H1 (cell line): ENCODE results near the gene LGR4. TPM values are rescaled to one million over a fixed set of nuclear protein-coding genes. Genes with fewer than 3 reads are reported as not detected.

Experiments used
- CTCF ChIA-PET: fragments of 300-600 bp; sonication (Branson Sonifier 250); formaldehyde crosslinking; loops from one replicate; lab custom pipeline; 2021; ENCODE audit not compliant: partially characterized antibody; lab: Charles Lee
- POLR2A ChIA-PET: fragments of 300-600 bp; sonication (Branson Sonifier 250); formaldehyde crosslinking; loops from one replicate; lab custom pipeline; 2021; ENCODE audit warnings: inconsistent platforms; ENCODE audit not compliant: partially characterized antibody; lab: Charles Lee
- DNase-seq, 2 experiments: peaks; one replicate each; pipeline versions ENCODE4 v3.0.0 to v3.0.0-alpha.2; 2010 to 2022; ENCODE audit warnings: low spot score in 2 of 2, low read depth in 1 of 2, mixed read lengths in 1 of 2
- FAIRE-seq: peaks from 2 replicates; lab custom pipeline; 2011; peaks lifted over from hg19 to GRCh38; lab: Jason Lieb, UNC
- H2AFZ ChIP-seq: 2 replicates; pipeline ENCODE4 v1.8.1; 2012; ENCODE audit warnings: low read length, inconsistent platforms
- H2AK5ac ChIP-seq: 2 replicates; pipeline ENCODE4 v1.6.1; 2013; ENCODE audit warnings: low read depth, low read length
- H2BK120ac ChIP-seq: replicated peaks from 2 replicates; pipeline ENCODE3; 2013; ENCODE audit warnings: low read depth, low read length, inconsistent platforms
- H2BK12ac ChIP-seq: 2 replicates; pipeline ENCODE4 v1.6.1; 2013; ENCODE audit warnings: low read depth, low read length
- H2BK15ac ChIP-seq: 2 replicates; pipeline ENCODE4 v1.6.1; 2013; ENCODE audit warnings: low read length
- H2BK20ac ChIP-seq: 2 replicates; pipeline ENCODE4 v1.6.1; 2013; ENCODE audit warnings: low read length
- H2BK5ac ChIP-seq: 2 replicates; pipeline ENCODE4 v1.6.1; 2013; ENCODE audit warnings: low read depth, low read length
- H3K14ac ChIP-seq: 2 replicates; pipeline ENCODE4 v1.6.1; 2013; ENCODE audit warnings: inconsistent platforms; ENCODE audit not compliant: insufficient read length
- H3K18ac ChIP-seq: 2 replicates; pipeline ENCODE4 v1.6.1; 2013; ENCODE audit warnings: low read length; ENCODE audit errors: extremely low read depth
- H3K23ac ChIP-seq: 2 replicates; pipeline ENCODE4 v1.6.1; 2013; ENCODE audit warnings: inconsistent platforms; ENCODE audit not compliant: insufficient read length
- H3K23me2 ChIP-seq: 2 replicates; pipeline ENCODE4 v1.6.1; 2013; ENCODE audit warnings: low read depth, low read length
- H3K27ac ChIP-seq: 2 replicates; pipeline ENCODE4 v1.6.1; 2011; ENCODE audit warnings: low read depth, low read length, inconsistent platforms
- H3K27me3 ChIP-seq, 4 experiments: replicated peaks in 1 of 4; 1 replicate in 1 of 4; 2 replicates in 3 of 4; pipeline versions ENCODE4 v1.6.1 to v1.8.1; 2011 to 2013; ENCODE audit warnings: low read length in 3 of 4, mild to moderate bottlenecking in 3 of 4, inconsistent platforms in 2 of 4, mixed read lengths in 2 of 4, moderate library complexity in 1 of 4; ENCODE audit not compliant: control insufficient read depth in 3 of 4, insufficient read depth in 3 of 4; ENCODE audit errors: extremely low read depth in 1 of 4
- H3K36me3 ChIP-seq, 4 experiments: 2 replicates each; pipeline versions ENCODE4 v1.6.1 to v1.8.1; 2011 to 2013; ENCODE audit warnings: mild to moderate bottlenecking in 4 of 4, low read length in 3 of 4, moderate library complexity in 2 of 4, control low read depth in 1 of 4, inconsistent platforms in 1 of 4; ENCODE audit not compliant: insufficient read depth in 4 of 4, control insufficient read depth in 2 of 4
- H3K4ac ChIP-seq: replicated peaks from 2 replicates; pipeline ENCODE3; 2013; ENCODE audit warnings: low read length, low read depth, mixed read lengths, inconsistent platforms; ENCODE audit not compliant: insufficient read length
- H3K4me1 ChIP-seq, 4 experiments: replicated peaks in 1 of 4; 1 replicate in 1 of 4; 2 replicates in 3 of 4; pipeline versions ENCODE4 v1.6.1 to v1.8.1; 2011 to 2013; ENCODE audit warnings: low read length in 3 of 4, inconsistent platforms in 2 of 4, mixed read lengths in 1 of 4; ENCODE audit not compliant: insufficient read depth in 4 of 4, control insufficient read depth in 3 of 4
- H3K4me2 ChIP-seq, 2 experiments: 2 replicates each; pipeline versions ENCODE4 v1.6.1 to v1.8.1; 2011 to 2013; ENCODE audit warnings: low read depth in 2 of 2, low read length in 2 of 2, control low read depth in 1 of 2, inconsistent platforms in 1 of 2, mild to moderate bottlenecking in 1 of 2; ENCODE audit not compliant: insufficient read depth in 1 of 2
- H3K4me3 ChIP-seq, 4 experiments: fragments of 200-600, 300-600 bp in 1 of 4; sonication (generic), shearing (Covaris generic), sonication (Bioruptor Twin) in 1 of 4; 2 replicates each; pipeline versions ENCODE4 v1.5.1 to v1.8.1; 2011 to 2016; ENCODE audit warnings: low read length in 4 of 4, low read depth in 3 of 4, control low read depth in 2 of 4, inconsistent platforms in 2 of 4, mild to moderate bottlenecking in 2 of 4, mixed read lengths in 1 of 4, moderate library complexity in 1 of 4; ENCODE audit not compliant: insufficient read depth in 2 of 4; ENCODE audit errors: extremely low read depth in 1 of 4
- H3K56ac ChIP-seq: replicated peaks from 2 replicates; pipeline ENCODE3; 2013; ENCODE audit warnings: low read depth, mild to moderate bottlenecking, mixed read lengths, low read length, inconsistent platforms; ENCODE audit not compliant: insufficient read length
- H3K79me1 ChIP-seq: 2 replicates; pipeline ENCODE4 v1.6.1; 2013; ENCODE audit warnings: low read depth, low read length, control low read depth
- H3K79me2 ChIP-seq, 2 experiments: 2 replicates each; pipeline versions ENCODE4 v1.6.1 to v1.8.1; 2012 to 2013; ENCODE audit warnings: low read length in 2 of 2, mild to moderate bottlenecking in 2 of 2, inconsistent platforms in 1 of 2; ENCODE audit not compliant: insufficient read depth in 2 of 2, control insufficient read depth in 1 of 2
- H3K9ac ChIP-seq, 4 experiments: replicated peaks in 1 of 4; 1 replicate in 1 of 4; 2 replicates in 3 of 4; pipeline versions ENCODE4 v1.6.1 to v1.8.1; 2011 to 2013; ENCODE audit warnings: low read depth in 3 of 4, low read length in 3 of 4, control low read depth in 2 of 4, mild to moderate bottlenecking in 2 of 4, moderate library complexity in 2 of 4, inconsistent platforms in 1 of 4; ENCODE audit errors: extremely low read depth in 1 of 4
- H3K9me3 ChIP-seq, 2 experiments: 2 replicates each; pipeline versions ENCODE4 v1.6.1 to v1.8.1; 2012 to 2013; ENCODE audit warnings: mild to moderate bottlenecking in 2 of 2, moderate library complexity in 2 of 2, control low read depth in 1 of 2, inconsistent platforms in 1 of 2, low read depth in 1 of 2, low read length in 1 of 2, mixed read lengths in 1 of 2; ENCODE audit not compliant: insufficient read depth in 2 of 2
- H4K20me1 ChIP-seq, 2 experiments: replicated peaks in 1 of 2; 2 replicates each; pipeline versions ENCODE3 to v1.8.1; 2011 to 2013; ENCODE audit warnings: inconsistent platforms in 2 of 2, low read length in 2 of 2, mild to moderate bottlenecking in 1 of 2; ENCODE audit not compliant: insufficient read depth in 2 of 2, control insufficient read depth in 1 of 2
- H4K5ac ChIP-seq: 2 replicates; pipeline ENCODE4 v1.6.1; 2013; ENCODE audit warnings: low read length, low read depth, mixed read lengths, inconsistent platforms; ENCODE audit not compliant: insufficient read length
- H4K8ac ChIP-seq: 2 replicates; pipeline ENCODE4 v1.8.0; 2013; ENCODE audit warnings: mild to moderate bottlenecking, moderate library complexity, low read length, inconsistent platforms; ENCODE audit not compliant: insufficient read depth; ENCODE audit errors: extremely low read depth
- H4K91ac ChIP-seq: replicated peaks from 2 replicates; pipeline ENCODE3; 2013; ENCODE audit warnings: low read length, mixed read lengths, inconsistent platforms; ENCODE audit not compliant: insufficient read length
- CEBPB ChIP-seq: IDR thresholded peaks from 2 replicates; pipeline ENCODE4 v1.6.1; 2012; ENCODE audit warnings: low read depth, low read length
- EGR1 ChIP-seq: IDR thresholded peaks from 2 replicates; pipeline ENCODE4 v1.6.1; 2011; ENCODE audit warnings: low read depth, low read length, borderline replicate concordance
- WGBS, 2 experiments: shearing (Covaris generic) in 1 of 2; methylation state at CpG; one replicate each; pipeline versions ENCODE4 v1.1.6 to v1.1.7; 2013 to 2015; ENCODE audit warnings: low lambda C conversion rate in 2 of 2, mixed read lengths in 2 of 2, inconsistent platforms in 1 of 2, low coverage in 1 of 2, missing lambda C conversion rate in 1 of 2; ENCODE audit not compliant: insufficient replicate concordance in 2 of 2, insufficient coverage in 1 of 2, insufficient read length in 1 of 2; ENCODE audit errors: extremely low coverage in 1 of 2, missing lambda C conversion rate in 1 of 2; 5-methylcytosine and 5-hydroxymethylcytosine counted together
- polyA plus RNA-seq, 7 experiments: library from polyadenylated mRNA; depleted of rRNA in 3 of 7; stranded (reverse) in 5 of 7; unstranded in 2 of 7; fragments of >200 nt in 5 of 7; fragments of 200-250 nt in 2 of 7; gene quantifications; 1 replicate in 5 of 7; 2 replicates in 1 of 7; 4 replicates in 1 of 7; pipeline versions ENCODE4 v1.2.1 to v1.2.3, GENCODE V29; 2011 to 2013; ENCODE audit warnings: missing spikeins in 2 of 7, mixed read lengths in 2 of 7
- total RNA-seq: library from RNA; stranded (reverse); fragmentation: NEBNext Ultra II Directional; extraction: Animal tissue kit (Norgen Biotek cat#: 25700); gene quantifications from 2 replicates; pipeline ENCODE4 v1.2.1, GENCODE V29; 2021

Gene LGR4
- total and polyA plus RNA-seq, 2 of the 8 experiments (the other 6 are each of a cell fraction or from before 2014, with no cell fraction given) = 26.6 to 61.7 TPM

- Histone ChIP-seq H3K79me2 (peaks cover 5 to 98% of the 10 kb centered on the region in 2 experiments; a peak in 3 of 4 replicates), H3K9me3 (no peaks in the 10 kb centered on the region), H2BK15ac (no peak overlapping the region), H3K9ac (no peak overlapping the region), H2BK20ac (no peak overlapping the region), H3K4ac (no peak overlapping the region), H3K23me2 (no peaks in the 10 kb centered on the region), H3K27ac (no peak overlapping the region), H3K56ac (no peak overlapping the region), H3K4me2 (no peak overlapping the region), H4K20me1 (peaks cover 0 to 8% of the 10 kb centered on the region in 2 experiments), H3K27me3 (no peaks in the 10 kb centered on the region), H2AK5ac (no peak overlapping the region), H4K91ac (no peak overlapping the region), H2BK120ac (no peak overlapping the region), H4K8ac (no peak overlapping the region), H2BK12ac (no peak overlapping the region), H4K5ac (no peak overlapping the region), H3K79me1 (peaks cover 6% of the 10 kb centered on the region; the same call in 1 of the 2 replicates), H2AFZ (no peak overlapping the region), H3K14ac (no peak overlapping the region), H3K23ac (no peak overlapping the region)
- WGBS, 2 experiments = 84% methylated on average over 4 of the region's 4 CpGs; no CpG with 5 or more reads in 1 of the 2 experiments
- POLR2A ChIA-PET = interaction anchor here (1.7 kb wide), 2 partner anchors 9 to 12 kb away, joined by 3 to 7 read pairs; no protein-coding TSS in a partner anchor
- FAIRE-seq (no peak), DNase-seq (no peak)
- CTCF ChIA-PET = interaction anchor here (0.9 to 1.7 kb wide), 3 partner anchors 9 to 63 kb away, joined by 3 to 5 read pairs (median 3); no protein-coding TSS in a partner anchor
- TF ChIP-seq CEBPB (0 out of 2 replicates have a peak, but pooled peaks have one; percentile 45), EGR1 (no peak)
- TF ChIP-seq, all 59 proteins: peak for 1
- H3K36me3 ChIP-seq = peaks cover 0 to 3% (median 0%) of the 10 kb centered on the region in 4 experiments; a peak in 2 of 8 replicates
- no peak overlapping the region for H3K18ac ChIP-seq
- H3K4me3 ChIP-seq = no peak overlapping the region
- peaks cover 0 to 25% (median 3%) of the 10 kb centered on the region in 4 experiments; a peak in 4 of 7 replicates for H3K4me1 ChIP-seq
- no peak overlapping the region for H2BK5ac ChIP-seq
Observed at GRCh38 chr11:27423125-27423524, 49.5 kb downstream of the LGR4 start.
